RWPE1 (cell line): Measurements from ENCODE around the gene BMS1.
"Not testable (repeated sequence)": the region's sequence is repeated elsewhere in the genome, so short reads cannot be mapped to it uniquely, and the experiment has no call there.

ENCODE experiments used
- CTCF ChIA-PET: fragments of 350-600 bp; sonication (Branson Sonifier 250); formaldehyde crosslinking; extraction: SDS; loops from one replicate; lab custom pipeline; 2021; lab: Yijun Ruan, JAX
- POLR2A ChIA-PET: fragments of 400-600 bp; formaldehyde crosslinking; extraction: SDS; loops from one replicate; lab custom pipeline; 2020; ENCODE audit warnings: antibody characterized with exemption; ENCODE audit not compliant: low non-redundant PET; lab: Yijun Ruan, JAX
- DNase-seq: peaks from one replicate; pipeline ENCODE4 v3.0.0; 2012; ENCODE audit warnings: low spot score
- H3K27ac ChIP-seq: fragments of 450-650 bp; 2 replicates; pipeline ENCODE4 v1.5.1; 2017
- TF ChIP-seq, protein P1 (sequence below): fragments of 450-650 bp; conservative IDR thresholded peaks from 2 replicates; pipeline ENCODE4 v1.5.1; 2017; ENCODE audit warnings: low read depth, mild to moderate bottlenecking

The BMS1 gene

DNA sequence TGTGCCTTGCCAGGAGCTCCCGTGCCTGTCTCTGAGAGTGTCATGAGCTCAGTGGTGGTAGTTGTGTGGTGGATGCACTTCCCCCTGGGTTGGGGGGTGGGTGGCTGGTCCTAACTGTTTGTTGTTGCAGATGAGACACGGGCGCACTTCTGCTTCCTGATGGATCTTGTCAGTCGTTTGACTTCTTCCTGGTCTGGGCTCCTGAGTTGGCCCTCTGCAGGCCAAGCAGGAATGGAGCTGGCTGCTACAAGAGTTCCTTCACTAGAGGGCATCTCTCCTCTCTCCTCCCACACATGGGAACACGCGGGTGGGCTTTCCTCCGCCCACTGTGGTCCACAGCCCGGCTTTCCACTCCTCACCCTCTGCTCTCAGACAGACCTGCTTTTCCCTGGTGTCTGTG lies 82.0 kb downstream of the BMS1 start:
- TF ChIP-seq, protein P1, sequence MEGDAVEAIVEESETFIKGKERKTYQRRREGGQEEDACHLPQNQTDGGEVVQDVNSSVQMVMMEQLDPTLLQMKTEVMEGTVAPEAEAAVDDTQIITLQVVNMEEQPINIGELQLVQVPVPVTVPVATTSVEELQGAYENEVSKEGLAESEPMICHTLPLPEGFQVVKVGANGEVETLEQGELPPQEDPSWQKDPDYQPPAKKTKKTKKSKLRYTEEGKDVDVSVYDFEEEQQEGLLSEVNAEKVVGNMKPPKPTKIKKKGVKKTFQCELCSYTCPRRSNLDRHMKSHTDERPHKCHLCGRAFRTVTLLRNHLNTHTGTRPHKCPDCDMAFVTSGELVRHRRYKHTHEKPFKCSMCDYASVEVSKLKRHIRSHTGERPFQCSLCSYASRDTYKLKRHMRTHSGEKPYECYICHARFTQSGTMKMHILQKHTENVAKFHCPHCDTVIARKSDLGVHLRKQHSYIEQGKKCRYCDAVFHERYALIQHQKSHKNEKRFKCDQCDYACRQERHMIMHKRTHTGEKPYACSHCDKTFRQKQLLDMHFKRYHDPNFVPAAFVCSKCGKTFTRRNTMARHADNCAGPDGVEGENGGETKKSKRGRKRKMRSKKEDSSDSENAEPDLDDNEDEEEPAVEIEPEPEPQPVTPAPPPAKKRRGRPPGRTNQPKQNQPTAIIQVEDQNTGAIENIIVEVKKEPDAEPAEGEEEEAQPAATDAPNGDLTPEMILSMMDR, result no peak
- CTCF ChIA-PET, result interaction anchor here (0.7 to 1.7 kb wide), 3 partner anchors 19 to 399 kb away, joined by 3 to 7 read pairs (median 4); no protein-coding TSS in a partner anchor
- no peak overlapping the region for H3K27ac ChIP-seq
- no peak for DNase-seq
- POLR2A ChIA-PET, result no interaction called here

DNA sequence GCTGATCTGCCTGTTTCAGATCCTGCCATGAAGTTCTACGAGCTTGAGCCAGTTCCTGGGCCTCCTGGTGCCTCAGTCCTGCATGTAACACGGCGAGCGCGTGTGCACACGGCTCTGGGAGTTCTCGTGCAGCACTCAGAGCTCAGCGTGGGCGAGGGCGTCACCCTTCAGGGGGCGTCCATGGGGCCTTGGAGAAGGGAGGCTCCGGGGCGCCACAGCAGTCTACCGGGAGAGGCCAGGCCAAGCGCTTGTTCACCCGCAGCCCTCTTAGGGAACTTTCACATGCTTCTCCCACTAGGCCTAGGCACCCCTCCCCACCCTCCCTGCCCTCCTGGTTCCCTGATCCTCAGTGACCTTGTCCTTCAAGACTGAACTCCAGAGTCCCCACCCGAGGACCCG lies 83.1 kb downstream of the BMS1 start:
- CTCF ChIA-PET, result interaction anchor here (0.7 to 1.7 kb wide), 3 partner anchors 213 to 239 kb away, joined by 3 to 7 read pairs (median 5); no protein-coding TSS in a partner anchor
- POLR2A ChIA-PET, result no interaction called here
- no peak overlapping the region for H3K27ac ChIP-seq
- TF ChIP-seq, protein P1, result no peak
- DNase-seq, result no peak

DNA sequence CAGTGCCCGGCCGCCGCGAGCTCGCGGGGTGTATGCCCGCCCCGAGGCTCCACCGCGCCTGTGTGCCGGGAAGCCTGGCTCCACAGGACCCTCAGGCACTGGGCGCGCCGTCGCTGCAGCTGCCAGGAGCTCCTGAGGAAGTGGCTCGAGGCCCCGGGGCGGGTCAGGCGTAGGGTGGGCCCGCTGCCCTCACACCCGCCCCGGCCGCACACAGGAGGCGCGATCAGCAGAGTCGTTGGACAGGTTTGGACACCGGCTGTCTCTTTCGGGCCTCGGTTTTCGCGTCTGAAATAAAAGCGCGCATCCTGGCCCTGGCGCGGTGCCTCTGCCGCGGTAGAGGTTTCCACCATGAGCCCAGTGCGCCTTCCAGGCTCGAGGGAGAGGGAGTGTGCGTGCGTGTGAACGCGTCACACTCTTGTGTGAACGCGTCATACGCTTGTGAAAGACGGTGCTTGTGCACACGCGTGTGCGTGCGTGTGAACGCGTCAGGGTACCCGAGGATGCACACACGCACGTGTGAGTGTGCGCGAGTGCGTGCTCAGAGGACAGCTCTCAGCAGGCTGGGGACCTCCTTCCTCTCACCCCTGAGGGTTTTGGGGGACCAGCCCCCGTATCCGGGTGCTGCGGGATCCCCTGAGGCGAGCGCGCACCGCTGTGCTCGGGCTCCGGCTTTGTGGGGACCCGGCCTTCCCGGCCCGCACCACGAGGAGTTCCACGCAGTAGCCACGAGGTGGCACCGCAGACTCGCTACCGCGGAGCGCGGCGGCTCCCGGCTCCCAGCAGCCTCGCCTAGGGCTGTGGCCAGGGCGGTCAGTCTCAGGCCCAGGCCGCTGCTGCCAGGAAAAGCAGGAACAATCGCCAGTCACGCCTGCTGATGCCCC lies 83.8 kb downstream of the BMS1 start:
- H3K27ac ChIP-seq, result no peak overlapping the region
- peak; percentile 71 for DNase-seq
- POLR2A ChIA-PET, result no interaction called here
- TF ChIP-seq, protein P1, result peak; percentile 73
- CTCF ChIA-PET, result interaction anchor here (0.6 to 1.7 kb wide), 4 partner anchors 8 to 490 kb away, joined by 3 to 7 read pairs (median 4); no protein-coding TSS in a partner anchor

DNA sequence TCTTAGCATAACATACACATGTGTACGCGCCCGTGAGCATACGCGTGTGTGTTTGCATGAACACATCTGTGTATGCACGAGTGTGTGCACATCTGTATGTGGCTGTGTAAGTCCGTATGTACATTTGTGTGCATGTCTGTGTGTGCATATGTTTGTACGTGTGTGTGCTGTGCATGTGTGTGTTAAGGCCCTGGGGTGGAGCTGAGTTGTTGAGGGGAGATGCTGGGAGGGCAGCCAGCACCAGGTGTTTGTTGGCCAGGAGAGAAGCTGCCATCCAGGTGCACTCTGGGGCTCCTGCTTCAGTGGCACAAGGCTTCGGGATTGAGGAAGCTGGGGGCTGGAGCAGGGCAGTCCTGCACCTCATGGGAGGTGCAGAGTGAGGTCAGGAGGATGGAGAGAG lies 85.0 kb downstream of the BMS1 start:
- H3K27ac ChIP-seq, result no peak overlapping the region
- CTCF ChIA-PET, result interaction anchor here (1.0 to 1.5 kb wide), 2 partner anchors 211 to 237 kb away, joined by 3 to 5 read pairs; no protein-coding TSS in a partner anchor
- POLR2A ChIA-PET, result no interaction called here
- TF ChIP-seq, protein P1, result no peak
- DNase-seq, result no peak

DNA sequence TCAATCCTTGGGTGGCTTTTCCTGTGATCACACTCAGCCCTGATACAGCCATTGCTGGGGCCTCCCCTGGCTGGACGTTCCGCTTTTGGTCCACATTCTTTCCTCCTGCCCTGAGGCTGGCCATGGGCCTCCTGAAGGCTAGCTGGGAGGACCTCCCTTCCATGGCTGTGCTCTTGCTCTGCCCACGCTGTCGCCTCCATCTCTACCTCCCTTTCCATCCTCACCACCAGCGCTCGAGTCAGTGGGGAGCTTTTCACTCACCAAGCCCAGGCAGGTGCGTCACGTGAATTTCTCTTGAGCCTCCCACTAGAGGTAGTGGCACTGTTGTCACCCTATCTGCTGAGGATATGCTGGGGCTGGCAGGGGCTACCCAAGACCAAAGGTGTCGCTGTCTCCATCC lies 85.9 kb downstream of the BMS1 start:
- H3K27ac ChIP-seq, result no peak overlapping the region
- DNase-seq, result no peak
- TF ChIP-seq, protein P1, result no peak
- ChIA-PET CTCF (interaction anchor here (0.7 to 1.5 kb wide), 3 partner anchors 158 to 236 kb away, joined by 3 to 5 read pairs (median 3); no protein-coding TSS in a partner anchor), POLR2A (no interaction called here)

DNA sequence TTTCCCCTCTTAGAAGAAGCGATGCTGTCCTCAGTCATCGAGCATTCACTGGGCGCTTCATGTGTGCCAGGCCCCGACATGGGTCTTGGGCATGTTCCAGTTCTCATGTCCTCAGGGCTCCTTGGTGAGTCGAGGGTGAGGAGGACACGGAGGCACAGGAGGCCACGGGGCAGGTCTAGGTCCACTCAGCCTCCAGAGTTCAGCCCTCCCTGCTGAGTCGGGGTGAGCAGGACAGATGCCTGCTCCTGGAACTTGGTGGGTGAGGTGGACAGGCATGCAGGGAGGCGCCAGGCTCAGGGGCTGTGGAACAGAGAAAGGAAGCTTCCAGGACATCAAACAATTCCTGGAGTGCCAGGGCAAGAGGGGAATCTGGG lies 87.4 kb downstream of the BMS1 start:
- ChIA-PET POLR2A (no interaction called here), CTCF (no interaction called here)
- TF ChIP-seq, protein P1, result no peak
- no peak for DNase-seq
- no peak overlapping the region for H3K27ac ChIP-seq

DNA sequence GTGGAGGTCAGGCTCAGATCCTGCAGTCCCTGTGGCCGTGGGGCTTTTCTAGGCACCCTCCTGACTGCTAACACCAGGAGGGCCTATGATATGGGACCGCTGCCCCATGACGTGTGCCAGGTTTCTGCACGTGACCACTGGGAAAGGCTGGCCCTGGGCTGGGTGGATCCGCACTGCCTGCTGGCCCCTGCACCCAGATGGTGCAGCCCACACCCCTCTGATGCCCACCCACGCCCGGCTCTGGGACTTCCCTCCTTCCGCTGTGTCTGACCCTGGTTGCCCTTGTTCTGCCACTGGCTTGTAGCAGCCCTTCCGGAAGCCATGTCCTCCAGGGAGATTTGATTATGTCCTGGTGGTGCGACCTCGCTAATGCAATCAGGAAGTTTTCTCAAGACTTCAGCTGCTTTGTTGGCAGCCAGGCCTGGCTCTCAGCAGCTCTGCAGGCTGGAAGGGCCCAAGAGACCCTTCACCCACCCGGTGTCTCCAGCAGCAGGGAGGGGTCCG lies 88.6 kb downstream of the BMS1 start:
- DNase-seq, H3K27ac ChIP-seq, POLR2A ChIA-PET: not testable (repeated sequence)
- CTCF ChIA-PET, result interaction anchor here (0.6 kb wide), 1 partner anchor 458 kb away, joined by 6 read pairs; no protein-coding TSS in a partner anchor
